ENCODE measurements around the gene TNIK. TPM values are rescaled to one million over a fixed set of nuclear protein-coding genes. Genes with fewer than 3 reads are reported as not detected.

Gene TNIK
- total and polyA plus RNA-seq, 4 donors: 3.7 to 9.8 (median 5.2) TPM

- no peak for TF ChIP-seq REST (IDR thresholded peaks at IDR 0.05)
- TF ChIP-seq RAD21 (IDR thresholded peaks at IDR 0.05): no peak
Measured at GRCh38 chr3:171254315-171254714, 205.9 kb downstream of the TNIK start (continued).

- H3K27me3 ChIP-seq (ENCODE audit: control insufficient read depth in 4 of 4, insufficient read depth in 4 of 4, low read length in 3 of 4): no peaks in the 10 kb centered on the region
- 76% methylated on average over 4 of the region's 4 CpGs for whole genome bisulfite sequencing
- no peak overlapping the region for H3K4me3 ChIP-seq (ENCODE audit: low read depth in 1 of 3, low read length in 3 of 3)
- DNase-seq (ENCODE audit: low spot score): no peak
- no peaks in the 10 kb centered on the region for H3K36me3 ChIP-seq (ENCODE audit: control insufficient read depth in 4 of 4, insufficient read depth in 3 of 4, low read depth in 1 of 4, low read length in 3 of 4)
- no peak overlapping the region for H3K9ac ChIP-seq (ENCODE audit: low read depth in 1 of 2, low read length in 2 of 2)
- no peaks in the 10 kb centered on the region for H3K4me1 ChIP-seq (ENCODE audit: control insufficient read depth in 4 of 4, insufficient read depth in 4 of 4, low read length in 3 of 4)
- TF ChIP-seq REST (IDR thresholded peaks at IDR 0.05) (no peak), MAX (IDR thresholded peaks at IDR 0.05) (no peak), RXRA (IDR thresholded peaks at IDR 0.05) (no peak), TAF1 (conservative IDR thresholded peaks at IDR 0.05) (no peak), CTCF (IDR thresholded peaks at IDR 0.05; ENCODE audit: low read depth, low read length, missing input control) (no peak), EGR1 (IDR thresholded peaks at IDR 0.05; ENCODE audit: low read depth in 2 of 2) (no peak), FOXA1 (IDR thresholded peaks at IDR 0.05) (no peak), JUND (IDR thresholded peaks at IDR 0.05) (no peak), NR2F2 (IDR thresholded peaks at IDR 0.05) (no peak), YY1 (IDR thresholded peaks at IDR 0.05) (no peak), HNF4G (IDR thresholded peaks at IDR 0.05) (no peak)
- H3K27ac ChIP-seq (ENCODE audit: low read depth in 1 of 2, low read length in 2 of 2): no peak overlapping the region
- no peaks in the 10 kb centered on the region for H3K9me3 ChIP-seq (ENCODE audit: control insufficient read depth in 4 of 4, low read length in 3 of 4)
Measured at GRCh38 chr3:171251835-171252234, 208.4 kb downstream of the TNIK start.

- Histone ChIP-seq H3K4me3 (ENCODE audit: low read depth in 1 of 3, low read length in 3 of 3) (no peak overlapping the region), H3K4me1 (ENCODE audit: control insufficient read depth in 4 of 4, insufficient read depth in 4 of 4, low read length in 3 of 4) (no peaks in the 10 kb centered on the region), H3K9ac (ENCODE audit: low read depth in 1 of 2, low read length in 2 of 2) (no peak overlapping the region), H3K9me3 (ENCODE audit: control insufficient read depth in 4 of 4, low read length in 3 of 4) (no peaks in the 10 kb centered on the region), H3K27me3 (ENCODE audit: control insufficient read depth in 4 of 4, insufficient read depth in 4 of 4, low read length in 3 of 4) (no peaks in the 10 kb centered on the region), H3K36me3 (ENCODE audit: control insufficient read depth in 4 of 4, insufficient read depth in 3 of 4, low read depth in 1 of 4, low read length in 3 of 4) (no peaks in the 10 kb centered on the region), H3K27ac (ENCODE audit: low read depth in 1 of 2, low read length in 2 of 2) (no peak overlapping the region)
- WGBS: 94% methylated on average over 2 of the region's 2 CpGs
- no peak for DNase-seq (ENCODE audit: low spot score)
- TF ChIP-seq SP1 (IDR thresholded peaks at IDR 0.05) (no peak), GABPA (IDR thresholded peaks at IDR 0.05 in 1 of 2, conservative IDR thresholded peaks at IDR 0.05 in 1 of 2) (no peak), CTCF (IDR thresholded peaks at IDR 0.05; ENCODE audit: low read depth, low read length, missing input control) (no peak), RAD21 (IDR thresholded peaks at IDR 0.05) (no peak), NR2F2 (IDR thresholded peaks at IDR 0.05) (no peak), EGR1 (IDR thresholded peaks at IDR 0.05; ENCODE audit: low read depth in 2 of 2) (no peak), RXRA (IDR thresholded peaks at IDR 0.05) (no peak), YY1 (IDR thresholded peaks at IDR 0.05) (no peak), HNF4G (IDR thresholded peaks at IDR 0.05) (no peak), FOXA2 (IDR thresholded peaks at IDR 0.05) (no peak)
Measured at GRCh38 chr3:171250444-171250843, 209.8 kb downstream of the TNIK start.
